IMR-90 (cell line): ENCODE data around the gene YBX2. TPM values are rescaled to one million over a fixed set of nuclear protein-coding genes. Genes with fewer than 3 reads are reported as not detected.
"Not testable (repeated sequence)": the region's sequence is repeated elsewhere in the genome, so short reads cannot be mapped to it uniquely, and the experiment has no call there.

Experiments
- ATAC-seq: fragments of 200-7000 bp; cut with Tn5 transposase; 2 replicates; pipeline ENCODE4 v1.9.1; 2020; ENCODE audit warnings: low read depth, mild to moderate bottlenecking, moderate library complexity
- BruUV-seq: library from RNA; stranded (reverse); fragments of 400-500 nt; replicated peaks from 2 replicates; lab custom pipeline; 2021; lab: Mats Ljungman, UMichigan
- CTCF ChIA-PET: fragments of 300-600 bp; formaldehyde crosslinking; extraction: SDS; loops from one replicate; lab custom pipeline; 2021; ENCODE audit warnings: antibody characterized with exemption; lab: Yijun Ruan, JAX
- POLR2A ChIA-PET: fragments of 300-600 bp; sonication (Branson Sonifier 250); formaldehyde crosslinking; loops from one replicate; lab custom pipeline; 2022; ENCODE audit warnings: antibody characterized with exemption; ENCODE audit not compliant: unreplicated experiment; lab: Charles Lee
- DNase-seq: peaks from one replicate; pipeline ENCODE4 v3.0.0; 2013
- H2AFZ ChIP-seq: replicated peaks from 2 replicates; pipeline ENCODE3; 2013; ENCODE audit warnings: low read length, mild to moderate bottlenecking; ENCODE audit not compliant: poor library complexity
- H2AK5ac ChIP-seq: 2 replicates; pipeline ENCODE4 v1.6.1; 2013; ENCODE audit warnings: low read depth, low read length, inconsistent platforms
- H2AK9ac ChIP-seq: replicated peaks from 2 replicates; pipeline ENCODE3; 2013; ENCODE audit warnings: mild to moderate bottlenecking, low read depth, low read length, moderate library complexity; ENCODE audit not compliant: poor library complexity
- H2BK120ac ChIP-seq: 2 replicates; pipeline ENCODE4 v1.6.1; 2013; ENCODE audit warnings: low read depth, low read length, inconsistent platforms
- H2BK15ac ChIP-seq: 3 replicates; pipeline ENCODE4 v1.6.1; 2013; ENCODE audit warnings: low read depth, low read length, inconsistent platforms
- H2BK20ac ChIP-seq: 2 replicates; pipeline ENCODE4 v1.6.1; 2013; ENCODE audit warnings: low read depth, mild to moderate bottlenecking, inconsistent platforms, low read length, moderate library complexity
- H2BK5ac ChIP-seq: 2 replicates; pipeline ENCODE4 v1.6.1; 2013; ENCODE audit warnings: mild to moderate bottlenecking, low read depth, low read length, inconsistent platforms; ENCODE audit not compliant: poor library complexity, severe bottlenecking
- H3K14ac ChIP-seq: replicated peaks from 2 replicates; pipeline ENCODE4 v1.6.1; 2013; ENCODE audit warnings: low read depth, low read length, inconsistent platforms
- H3K18ac ChIP-seq: 2 replicates; pipeline ENCODE4 v1.6.1; 2013; ENCODE audit warnings: low read depth, low read length, control low read depth
- H3K23ac ChIP-seq: 2 replicates; pipeline ENCODE4 v1.6.1; 2013; ENCODE audit warnings: low read depth, low read length, inconsistent platforms
- H3K27ac ChIP-seq: 2 replicates; pipeline ENCODE4 v1.5.1; 2013; ENCODE audit warnings: mild to moderate bottlenecking, control low read depth, low read length; ENCODE audit not compliant: insufficient read depth
- H3K27me3 ChIP-seq: 2 replicates; pipeline ENCODE4 v1.6.1; 2013; ENCODE audit warnings: low read length; ENCODE audit not compliant: control insufficient read depth, insufficient read depth
- H3K36me3 ChIP-seq: 2 replicates; pipeline ENCODE4 v1.6.1; 2013; ENCODE audit warnings: low read length, mixed read lengths; ENCODE audit not compliant: control insufficient read depth, insufficient read depth
- H3K4ac ChIP-seq: 2 replicates; pipeline ENCODE4 v1.6.1; 2013; ENCODE audit warnings: low read depth, low read length, inconsistent platforms
- H3K4me1 ChIP-seq: 2 replicates; pipeline ENCODE4 v1.6.1; 2013; ENCODE audit warnings: low read length, mixed read lengths; ENCODE audit not compliant: control insufficient read depth, insufficient read depth
- H3K4me2 ChIP-seq: 2 replicates; pipeline ENCODE4 v1.6.1; 2013; ENCODE audit warnings: low read depth, mild to moderate bottlenecking, control low read depth, low read length, moderate library complexity
- H3K4me3 ChIP-seq: 2 replicates; pipeline ENCODE4 v1.5.1; 2013; ENCODE audit warnings: low read depth, mild to moderate bottlenecking, control low read depth, low read length, moderate library complexity; ENCODE audit not compliant: insufficient read depth
- H3K56ac ChIP-seq: 2 replicates; pipeline ENCODE4 v1.6.1; 2013; ENCODE audit warnings: low read length, inconsistent platforms; ENCODE audit not compliant: insufficient read depth; ENCODE audit errors: extremely low read depth
- H3K79me1 ChIP-seq, 2 experiments: 2 replicates each; pipeline ENCODE4 v1.6.1; 2013; ENCODE audit warnings: low read length in 2 of 2, inconsistent platforms in 1 of 2, low read depth in 1 of 2
- H3K9ac ChIP-seq: 2 replicates; pipeline ENCODE4 v1.6.1; 2013; ENCODE audit warnings: low read depth, low read length, control low read depth
- H3K9me1 ChIP-seq: 2 replicates; pipeline ENCODE4 v1.6.1; 2013; ENCODE audit warnings: low read length, inconsistent platforms; ENCODE audit not compliant: insufficient read depth
- H3K9me3 ChIP-seq: 2 replicates; pipeline ENCODE4 v1.6.1; 2013; ENCODE audit warnings: low read length; ENCODE audit not compliant: control insufficient read depth, insufficient read depth
- H4K20me1 ChIP-seq: 2 replicates; pipeline ENCODE4 v1.6.1; 2013; ENCODE audit warnings: low read length, inconsistent platforms; ENCODE audit not compliant: insufficient read depth
- H4K5ac ChIP-seq: 2 replicates; pipeline ENCODE4 v1.6.1; 2013; ENCODE audit warnings: mild to moderate bottlenecking, low read depth, low read length, control low read depth
- H4K8ac ChIP-seq, 2 experiments: 2 replicates each; pipeline ENCODE4 v1.6.1; 2013; ENCODE audit warnings: low read depth in 2 of 2, low read length in 2 of 2, control low read depth in 1 of 2, inconsistent platforms in 1 of 2
- H4K91ac ChIP-seq: 2 replicates; pipeline ENCODE4 v1.6.1; 2013; ENCODE audit warnings: low read depth, low read length, inconsistent platforms; ENCODE audit not compliant: insufficient read depth
- WGBS, 2 experiments: methylation state at CpG; one replicate each; pipeline versions ENCODE4 v1.1.5 to v1.1.7; 2013; ENCODE audit warnings: missing lambda C conversion rate in 2 of 2; ENCODE audit not compliant: insufficient read length in 1 of 2; ENCODE audit errors: extremely low coverage in 2 of 2; 5-methylcytosine and 5-hydroxymethylcytosine counted together
- dilution Hi-C: fragments of 300-500 bp; cut with HindIII; formaldehyde crosslinking; loops from one replicate; pipeline ENCODE4 v1.14.3; 2018; ENCODE audit warnings: low sequenced_read_pairs; ENCODE audit not compliant: unreplicated experiment
- in situ Hi-C: fragments of 300-500 bp; cut with MboI; formaldehyde crosslinking; loops from 3 replicates; pipeline ENCODE4 v1.14.3; 2019; ENCODE audit warnings: low sequenced_read_pairs, inconsistent platforms, mixed read lengths
- intact Hi-C: fragments of 100-400 bp; cut with micrococcal nuclease; formaldehyde crosslinking; loops from 2 replicates; pipeline ENCODE4 v1.10.0; 2022
- polyA plus RNA-seq, 3 experiments: library from polyadenylated mRNA; depleted of rRNA; stranded (reverse); fragments of >200 nt; gene quantifications; 2 replicates each; pipeline ENCODE4 v1.2.3, GENCODE V29; 2012; ENCODE audit warnings: low replicate concordance in 1 of 3
- total RNA-seq: library from RNA; depleted of rRNA; stranded (reverse); fragments of >200 nt; gene quantifications from 2 replicates; pipeline ENCODE4 v1.2.3, GENCODE V29; 2012

The YBX2 gene
- total and polyA plus RNA-seq, 2 of the 4 experiments (the other 2 are of a cell fraction) = 0.17 TPM; not detected in 1

DNA sequence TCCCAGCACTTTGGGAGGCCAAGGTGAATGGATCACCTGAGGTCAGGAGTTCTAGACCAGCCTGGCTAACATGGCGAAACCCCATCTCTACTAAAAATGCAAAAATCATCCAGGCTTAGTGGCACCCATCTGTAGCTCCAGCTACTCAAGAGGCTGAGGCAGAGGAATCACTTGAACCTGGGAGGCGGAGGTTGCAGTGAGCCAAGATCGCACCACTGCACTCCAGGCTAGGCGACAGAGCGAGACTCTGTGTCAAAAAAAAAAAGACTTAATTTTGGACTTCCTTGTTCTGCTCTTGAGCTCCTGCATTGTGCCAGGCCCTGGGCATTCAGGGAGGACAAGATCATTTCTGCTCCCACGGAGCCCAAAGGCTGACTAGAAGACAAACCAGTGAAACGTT is 43.2 kb upstream of the YBX2 start:
- H4K8ac ChIP-seq, POLR2A ChIA-PET, ATAC-seq, H3K23ac ChIP-seq, H2AK9ac ChIP-seq, H3K79me1 ChIP-seq, H3K18ac ChIP-seq, H2BK20ac ChIP-seq, H3K9me1 ChIP-seq, H2BK5ac ChIP-seq, H4K20me1 ChIP-seq, H3K9me3 ChIP-seq, H2BK120ac ChIP-seq, H3K36me3 ChIP-seq, dilution Hi-C loops, H4K5ac ChIP-seq, H3K14ac ChIP-seq, H2BK15ac ChIP-seq, H3K4me3 ChIP-seq, H2AK5ac ChIP-seq, H2AFZ ChIP-seq, BruUV-seq, in situ Hi-C loops, intact Hi-C loops, H3K4me2 ChIP-seq, H4K91ac ChIP-seq, H3K9ac ChIP-seq, DNase-seq, H3K27ac ChIP-seq, H3K56ac ChIP-seq, H3K4ac ChIP-seq, H3K4me1 ChIP-seq: not testable (repeated sequence)
- CTCF ChIA-PET = interaction anchor here (0.6 kb wide), 2 partner anchors 9 to 494 kb away, joined by 3 to 5 read pairs; no protein-coding TSS in a partner anchor
- WGBS, 2 experiments = 96% methylated on average over 4 of the region's 7 CpGs; no CpG with 5 or more reads in 1 of the 2 experiments
- peaks cover 15% of the 10 kb centered on the region for H3K27me3 ChIP-seq
